GM19238 (cell line): ENCODE data around the gene CADM4.
A peak's percentile ranks its signal among the peaks of the same experiment; 100 is the strongest.
"Not testable (repeated sequence)": the region's sequence is repeated elsewhere in the genome, so short reads cannot be mapped to it uniquely, and the experiment has no call there.

Experiments
- DNase-seq: peaks from one replicate; pipeline ENCODE4 v3.0.0; 2011; ENCODE audit warnings: low spot score; ENCODE audit not compliant: insufficient read length

Gene CADM4

DNA sequence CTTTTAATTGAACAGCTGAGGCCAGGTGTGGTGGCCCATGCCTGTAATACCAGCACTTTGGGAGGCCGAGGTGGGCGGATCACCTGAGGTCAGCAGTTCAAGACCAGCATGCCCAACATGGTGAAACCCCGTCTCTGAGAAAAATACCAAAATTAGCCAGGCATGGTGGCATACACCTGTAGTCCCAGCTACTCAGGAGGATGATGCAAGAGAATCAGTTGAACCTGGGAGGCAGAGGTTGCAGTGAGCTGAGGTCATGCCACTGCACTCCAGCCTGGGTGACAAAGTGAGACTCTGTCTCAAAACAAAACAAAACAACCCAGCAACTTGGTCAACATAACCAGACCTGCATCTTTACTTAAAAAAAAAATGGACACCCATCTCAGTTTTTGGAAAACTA is 52.6 kb downstream of the CADM4 start:
- DNase-seq = not testable (repeated sequence)

DNA sequence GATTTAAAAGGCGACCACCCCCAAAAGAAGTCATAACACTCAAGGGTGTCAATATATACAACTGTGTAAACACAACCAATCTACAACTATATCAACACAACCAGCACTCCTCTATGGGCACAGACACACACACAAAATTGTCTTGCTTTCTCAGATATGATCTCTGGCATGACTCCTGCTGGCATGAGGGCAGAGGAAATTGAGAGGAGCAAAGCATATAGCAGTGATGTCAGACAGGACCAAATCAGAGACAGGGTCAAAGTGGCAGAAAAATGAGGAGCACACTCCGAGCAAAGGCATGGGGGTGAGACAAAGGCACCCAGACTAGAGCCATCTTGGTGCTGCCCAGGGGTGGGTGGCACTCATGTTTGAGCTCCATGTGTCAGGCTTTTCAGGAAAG is 53.3 kb downstream of the CADM4 start:
- DNase-seq = no peak

DNA sequence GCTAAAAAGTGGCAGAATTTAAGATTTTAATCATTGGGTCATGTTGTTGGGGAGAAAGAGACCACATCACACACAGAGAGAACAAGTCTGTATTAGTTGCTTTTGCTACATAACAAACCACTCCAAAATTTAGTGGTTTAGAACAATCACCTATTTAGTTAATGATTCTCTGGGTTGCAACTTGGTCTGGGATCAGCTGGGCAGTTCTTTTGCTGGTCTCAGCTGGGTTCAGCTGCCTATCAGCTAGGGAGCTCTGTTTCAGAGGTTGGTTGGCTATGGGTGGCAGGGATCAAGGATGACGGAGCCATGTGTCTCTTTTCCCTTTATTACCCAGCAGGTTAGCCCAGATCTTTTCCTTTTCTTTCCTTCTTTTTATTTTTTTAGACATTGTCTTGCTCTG is 55.2 kb downstream of the CADM4 start:
- DNase-seq = no peak

DNA sequence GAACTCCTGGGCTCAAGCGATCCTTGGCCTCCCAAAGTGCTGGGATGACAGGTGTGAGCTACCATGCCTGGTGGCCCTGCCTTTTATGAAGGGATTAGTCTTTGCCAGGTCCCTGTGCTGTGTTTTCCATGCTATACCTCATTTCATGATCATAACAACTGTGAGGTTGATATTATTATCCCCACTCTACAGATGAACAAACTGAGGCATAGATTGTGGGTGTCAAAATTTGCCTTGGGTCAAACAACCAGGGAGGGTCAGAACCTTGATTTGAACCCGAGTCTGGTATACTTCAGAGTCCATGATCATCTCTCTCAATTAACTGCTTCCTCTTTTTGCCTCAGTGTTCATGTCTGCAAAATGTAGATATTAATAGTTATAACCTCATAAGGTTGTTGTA is 57.2 kb downstream of the CADM4 start:
- no peak for DNase-seq

DNA sequence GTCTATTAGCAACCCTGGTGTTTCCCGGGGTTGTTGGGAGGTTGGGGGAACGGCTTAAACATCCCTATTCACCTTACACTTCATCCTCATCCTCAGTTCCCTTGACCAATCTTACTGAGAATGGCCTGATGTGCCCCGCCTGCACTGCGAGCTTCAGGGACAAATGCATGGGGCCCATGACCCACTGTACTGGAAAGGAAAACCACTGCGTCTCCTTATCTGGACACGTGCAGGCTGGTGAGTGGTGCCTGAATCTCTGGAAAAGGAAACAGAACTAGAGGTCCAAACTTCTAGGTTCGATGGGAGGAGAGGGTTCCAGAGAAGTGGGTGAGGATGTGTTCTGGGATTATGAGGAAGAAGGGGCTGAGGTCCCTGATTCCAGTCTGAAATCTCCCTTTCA is 58.2 kb downstream of the CADM4 start:
- DNase-seq = no peak

DNA sequence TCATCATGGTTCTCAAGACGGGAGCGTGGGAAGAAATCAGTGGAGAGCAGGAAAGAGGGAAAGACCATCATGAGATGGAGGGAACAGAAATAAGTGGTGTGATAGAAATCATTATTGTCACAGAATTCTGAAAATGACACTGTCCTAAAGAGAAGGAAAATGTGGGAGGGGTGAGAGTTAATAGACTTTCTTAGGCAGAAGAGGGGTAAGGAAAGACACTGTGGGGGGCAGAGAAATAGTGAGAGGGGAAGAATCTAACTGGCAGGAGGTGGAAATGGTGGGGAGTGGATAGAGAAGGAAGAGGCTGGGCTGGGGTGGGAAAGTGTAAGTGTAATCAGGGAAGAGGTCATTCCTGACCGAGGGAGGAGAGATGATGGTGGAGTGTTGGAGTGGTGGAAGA is 60.9 kb downstream of the CADM4 start:
- no peak for DNase-seq

DNA sequence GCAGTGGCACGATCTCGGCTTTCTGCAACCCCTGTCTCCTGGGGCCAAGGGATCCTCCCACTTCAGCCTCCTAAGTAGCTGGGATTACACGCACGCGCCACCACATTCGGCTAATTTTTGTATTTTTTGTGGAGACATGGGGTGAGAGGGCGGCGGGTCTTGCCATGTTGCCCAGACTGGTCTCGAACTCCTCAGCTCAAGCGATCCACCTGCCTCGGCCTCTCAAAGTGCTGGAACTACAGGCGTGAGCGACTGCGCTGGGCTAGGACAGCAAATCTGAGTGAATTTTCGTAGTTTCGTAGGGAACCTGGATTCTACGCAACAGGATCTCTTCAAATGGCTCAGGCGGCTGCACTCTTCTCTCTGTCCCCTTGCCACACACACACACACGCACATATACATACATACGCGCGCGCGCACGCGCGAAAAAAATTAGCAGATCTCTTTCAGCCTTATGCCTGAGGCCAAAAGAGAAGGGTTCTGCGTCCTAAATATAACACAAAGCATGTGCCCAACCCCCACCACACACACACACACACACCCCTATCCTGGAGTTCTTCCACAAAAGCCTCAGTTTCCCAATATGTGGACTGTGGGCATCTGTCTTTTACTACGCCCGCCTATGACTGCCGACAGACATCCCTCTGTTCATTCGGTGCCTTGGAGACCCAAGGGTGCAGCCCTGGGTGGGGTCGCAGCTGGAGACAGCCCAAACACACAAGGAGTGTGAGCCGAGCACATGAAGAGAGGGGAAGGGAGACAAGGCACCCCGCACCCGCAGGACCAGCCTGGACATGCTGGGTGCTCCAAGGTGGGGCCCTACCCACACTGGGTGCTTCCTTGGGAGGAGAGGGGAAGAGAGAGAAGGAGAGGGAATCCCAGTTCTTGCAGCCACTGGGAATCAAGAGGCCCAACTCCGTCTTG is 63.4 kb downstream of the CADM4 start:
- DNase-seq = no peak

DNA sequence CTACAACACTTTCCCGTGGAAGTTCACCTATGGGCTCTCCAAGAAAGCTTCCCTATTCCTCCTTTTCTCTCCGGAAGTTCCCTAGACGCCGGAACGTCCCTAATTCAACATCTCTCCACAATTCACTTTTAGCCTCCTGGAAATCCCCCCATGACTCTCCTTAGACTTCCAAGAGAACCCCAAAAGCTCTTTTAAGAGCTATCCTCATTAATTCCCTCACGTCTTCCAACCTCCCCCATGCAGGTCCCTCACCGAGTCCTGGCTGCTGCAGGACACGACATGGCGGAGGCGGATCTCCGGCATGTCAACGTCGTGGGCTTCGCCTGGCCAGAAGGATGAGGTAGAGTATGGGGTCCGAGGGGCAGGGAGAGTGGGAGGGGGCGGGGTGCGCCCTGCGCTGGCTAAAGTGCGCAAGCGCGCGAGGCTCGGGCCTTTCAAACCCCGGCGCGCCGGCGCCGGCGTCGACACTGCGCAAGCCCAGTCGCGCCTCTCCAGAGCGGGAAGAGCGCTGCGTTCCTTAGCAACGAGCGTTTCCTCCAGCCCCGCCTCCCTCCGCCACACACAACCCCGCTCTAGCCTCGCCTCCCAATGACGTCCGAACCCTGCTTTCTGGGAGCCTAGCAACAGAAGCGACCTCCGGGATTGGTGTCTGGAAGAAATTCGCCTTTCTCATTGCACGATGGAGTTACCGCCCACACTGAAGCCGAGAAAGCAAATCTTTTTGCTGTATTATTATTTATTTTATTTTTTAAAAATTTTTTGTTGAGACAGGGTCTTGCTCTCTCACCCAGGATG is 64.3 kb downstream of the CADM4 start, which contains the start of the genes PINLYP and XRCC1:
Gene PINLYP (plus strand): TSS at position 646 of the 795 bp plus-strand sequence. CDS start 1,391 bp downstream, outside the sequence.
Gene XRCC1 (minus strand): TSS at position 372 of the 795 bp plus-strand sequence. CDS start 69 bp downstream, at position 303.
- peak; percentile 94 for DNase-seq

DNA sequence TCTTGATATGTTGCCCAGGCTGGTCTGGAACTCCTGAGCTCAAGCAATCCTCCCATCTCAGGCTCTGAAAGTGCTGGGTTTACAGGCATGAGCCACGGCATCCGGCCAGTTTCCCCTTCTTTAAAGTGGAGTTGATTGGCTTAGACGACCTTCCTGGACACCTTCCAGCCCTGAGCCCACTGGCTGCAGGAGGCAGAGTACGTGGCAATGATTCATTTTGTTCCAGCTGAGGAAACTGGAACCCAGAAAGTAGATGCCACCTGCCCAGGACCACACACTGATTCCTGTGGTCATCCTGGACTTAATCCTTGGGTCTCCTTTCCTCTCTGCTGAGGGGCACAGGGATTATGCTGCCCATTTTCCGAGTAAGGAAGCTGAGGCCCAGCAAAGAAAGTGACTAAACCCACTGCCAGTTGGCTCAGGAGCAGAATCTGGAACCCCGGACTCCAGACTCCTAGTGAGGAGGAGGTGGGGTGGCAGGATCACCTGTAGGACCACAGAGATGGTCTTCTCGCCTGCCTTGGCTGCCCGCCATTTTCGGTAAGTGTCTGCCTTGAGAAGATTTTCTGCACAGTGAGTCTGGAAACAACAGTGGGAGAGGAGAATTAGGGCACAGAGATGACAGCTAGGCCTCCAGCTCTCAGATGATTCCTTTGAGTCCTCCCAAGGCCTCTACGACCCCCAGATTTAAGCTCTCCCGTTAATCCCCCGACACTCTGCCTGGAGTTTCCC is 65.1 kb downstream of the CADM4 start:
- no peak for DNase-seq
